Measurements from ENCODE around the gene TRIM60.
"Not testable (repeated sequence)": the region's sequence is repeated elsewhere in the genome, so short reads cannot be mapped to it uniquely, and the experiment has no call there.

TRIM60 gene

DNA sequence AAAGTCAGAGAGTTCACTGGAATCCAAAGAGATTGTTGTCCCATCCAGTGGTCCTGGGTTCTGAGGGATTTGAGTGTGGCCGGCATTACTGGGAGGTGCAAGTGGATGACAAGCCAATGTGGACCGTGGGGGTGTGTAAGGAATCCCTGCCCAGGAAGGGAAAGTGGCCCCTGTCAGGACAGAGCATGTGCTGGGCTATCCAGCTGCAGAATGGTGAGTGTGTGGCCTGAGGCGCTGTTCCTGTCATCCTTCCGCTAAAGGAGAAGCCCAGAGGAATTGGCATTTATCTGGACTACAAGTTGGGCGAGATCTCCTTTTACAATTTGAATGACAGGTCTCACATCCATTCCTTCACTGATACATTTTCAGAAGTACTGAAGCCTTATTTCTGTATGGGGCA, 20.4 kb upstream of the TRIM60 start:
- DNase-seq = no peak
- H3K27ac Mint-ChIP-seq = no peak overlapping the region

DNA sequence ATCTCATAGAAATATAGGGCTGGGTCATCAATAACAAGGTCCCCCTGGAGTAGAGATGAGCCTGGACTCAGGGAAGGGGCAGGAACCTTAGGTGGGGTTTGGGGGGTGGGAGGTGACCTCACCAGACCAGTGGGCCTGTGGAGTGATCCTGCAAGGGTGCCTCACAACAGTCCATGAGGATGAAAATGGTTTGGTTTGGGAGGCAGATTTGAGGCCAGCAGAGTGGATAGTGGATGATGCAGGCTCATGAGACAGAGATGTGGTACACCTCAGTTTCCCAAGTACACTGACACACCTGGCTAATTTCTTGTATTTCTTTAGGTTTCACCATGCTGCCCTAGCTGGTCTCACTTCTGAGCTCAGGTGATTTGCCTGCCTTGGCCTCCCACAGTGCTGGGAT, 18.1 kb upstream of the TRIM60 start:
- Mint-ChIP-seq H3K27me3 (ENCODE audit: low read depth, poor library complexity) (peaks cover 10% of the 10 kb centered on the region), H3K4me1 (peaks cover 8% of the 10 kb centered on the region), H3K27ac (no peak overlapping the region), H3K9me3 (no peaks in the 10 kb centered on the region), H3K36me3 (ENCODE audit: low read depth) (no peaks in the 10 kb centered on the region), H3K4me3 (no peak overlapping the region)
- TF ChIP-seq, protein P1, sequence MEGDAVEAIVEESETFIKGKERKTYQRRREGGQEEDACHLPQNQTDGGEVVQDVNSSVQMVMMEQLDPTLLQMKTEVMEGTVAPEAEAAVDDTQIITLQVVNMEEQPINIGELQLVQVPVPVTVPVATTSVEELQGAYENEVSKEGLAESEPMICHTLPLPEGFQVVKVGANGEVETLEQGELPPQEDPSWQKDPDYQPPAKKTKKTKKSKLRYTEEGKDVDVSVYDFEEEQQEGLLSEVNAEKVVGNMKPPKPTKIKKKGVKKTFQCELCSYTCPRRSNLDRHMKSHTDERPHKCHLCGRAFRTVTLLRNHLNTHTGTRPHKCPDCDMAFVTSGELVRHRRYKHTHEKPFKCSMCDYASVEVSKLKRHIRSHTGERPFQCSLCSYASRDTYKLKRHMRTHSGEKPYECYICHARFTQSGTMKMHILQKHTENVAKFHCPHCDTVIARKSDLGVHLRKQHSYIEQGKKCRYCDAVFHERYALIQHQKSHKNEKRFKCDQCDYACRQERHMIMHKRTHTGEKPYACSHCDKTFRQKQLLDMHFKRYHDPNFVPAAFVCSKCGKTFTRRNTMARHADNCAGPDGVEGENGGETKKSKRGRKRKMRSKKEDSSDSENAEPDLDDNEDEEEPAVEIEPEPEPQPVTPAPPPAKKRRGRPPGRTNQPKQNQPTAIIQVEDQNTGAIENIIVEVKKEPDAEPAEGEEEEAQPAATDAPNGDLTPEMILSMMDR (IDR thresholded peaks at IDR 0.05) = no peak
- no peak for DNase-seq

More for the DNA sequence above, 20.4 kb upstream of the TRIM60 start:
- TF ChIP-seq, protein P1 (IDR thresholded peaks at IDR 0.05) = no peak
- H3K9me3 Mint-ChIP-seq = no peaks in the 10 kb centered on the region
- H3K4me3 Mint-ChIP-seq = no peak overlapping the region
- H3K36me3 Mint-ChIP-seq (ENCODE audit: low read depth) = no peaks in the 10 kb centered on the region
- H3K27me3 Mint-ChIP-seq (ENCODE audit: low read depth, poor library complexity) = peaks cover 7% of the 10 kb centered on the region
- H3K4me1 Mint-ChIP-seq = peaks cover 29% of the 10 kb centered on the region

DNA sequence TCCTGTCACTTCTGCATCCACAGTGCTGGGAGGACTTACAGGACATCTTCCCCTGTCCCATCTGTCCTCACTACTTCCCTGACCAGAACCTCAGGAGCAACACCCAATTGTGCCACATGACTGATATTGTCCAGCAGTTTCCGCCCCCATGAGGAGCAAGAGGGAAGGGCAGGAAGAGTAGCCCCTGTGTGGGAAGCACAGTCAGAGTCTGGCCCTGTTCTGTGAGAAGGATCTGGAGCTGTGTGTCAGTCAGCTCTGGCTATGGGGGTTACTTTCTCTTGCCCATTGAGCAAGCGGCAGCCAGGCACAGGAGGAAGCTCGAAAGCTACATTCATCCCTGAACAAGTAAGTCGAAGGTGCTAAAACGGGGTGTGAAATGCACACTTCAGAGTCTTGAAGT, 14.8 kb upstream of the TRIM60 start:
- Mint-ChIP-seq H3K27ac (no peak overlapping the region), H3K36me3 (ENCODE audit: low read depth) (peaks cover 4% of the 10 kb centered on the region), H3K4me1 (no peaks in the 10 kb centered on the region), H3K27me3 (ENCODE audit: low read depth, poor library complexity) (peaks cover 3% of the 10 kb centered on the region), H3K4me3 (no peak overlapping the region), H3K9me3 (peaks cover 6% of the 10 kb centered on the region)
- peak; percentile 9 for DNase-seq
- TF ChIP-seq, protein P1 (IDR thresholded peaks at IDR 0.05) = peak; percentile 13

DNA sequence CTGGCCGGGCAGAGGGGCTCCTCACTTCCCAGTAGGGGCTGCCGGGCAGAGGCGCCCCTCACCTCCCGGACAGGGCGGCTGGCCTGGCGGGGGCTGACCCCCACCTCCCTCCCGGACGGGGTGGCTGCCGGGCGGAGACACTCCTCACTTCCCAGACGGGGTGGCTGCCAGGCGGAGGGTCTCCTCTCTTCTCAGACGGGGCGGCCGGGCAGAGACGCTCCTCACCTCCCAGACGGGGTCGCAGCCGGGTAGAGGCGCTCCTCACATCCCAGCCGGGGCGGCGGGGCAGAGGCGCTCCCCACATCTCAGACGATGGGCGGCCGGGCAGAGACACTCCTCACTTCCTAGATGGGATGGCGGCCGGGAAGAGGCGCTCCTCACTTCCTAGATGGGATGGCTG, 11.8 kb upstream of the TRIM60 start:
- not testable (repeated sequence) for H3K27me3 Mint-ChIP-seq (ENCODE audit: low read depth, poor library complexity); H3K36me3 Mint-ChIP-seq (ENCODE audit: low read depth); DNase-seq; H3K9me3 Mint-ChIP-seq; H3K27ac Mint-ChIP-seq; H3K4me1 Mint-ChIP-seq; H3K4me3 Mint-ChIP-seq

DNA sequence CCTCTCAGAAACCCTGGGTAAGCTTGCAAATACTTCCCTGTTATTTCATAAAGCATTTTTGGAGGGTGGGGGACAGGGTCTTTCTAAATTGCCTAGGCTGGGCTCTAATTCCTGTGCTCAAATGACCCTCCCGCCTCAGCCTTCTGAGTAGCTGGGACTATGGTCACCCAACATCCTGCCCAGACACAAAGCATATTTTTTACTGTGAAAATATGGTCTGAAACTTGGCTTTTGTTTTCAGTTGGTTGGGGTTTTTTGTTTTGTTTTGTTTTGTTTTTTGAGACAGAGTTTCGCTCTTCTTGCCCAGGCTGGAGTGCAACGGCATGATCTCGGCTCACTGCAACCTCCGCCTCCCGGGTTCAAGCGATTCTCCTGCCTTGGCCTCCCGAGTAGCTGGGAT, 6.0 kb upstream of the TRIM60 start:
- not testable (repeated sequence) for H3K27me3 Mint-ChIP-seq (ENCODE audit: low read depth, poor library complexity); H3K9me3 Mint-ChIP-seq; H3K4me3 Mint-ChIP-seq; H3K36me3 Mint-ChIP-seq (ENCODE audit: low read depth); H3K4me1 Mint-ChIP-seq; DNase-seq; H3K27ac Mint-ChIP-seq

DNA sequence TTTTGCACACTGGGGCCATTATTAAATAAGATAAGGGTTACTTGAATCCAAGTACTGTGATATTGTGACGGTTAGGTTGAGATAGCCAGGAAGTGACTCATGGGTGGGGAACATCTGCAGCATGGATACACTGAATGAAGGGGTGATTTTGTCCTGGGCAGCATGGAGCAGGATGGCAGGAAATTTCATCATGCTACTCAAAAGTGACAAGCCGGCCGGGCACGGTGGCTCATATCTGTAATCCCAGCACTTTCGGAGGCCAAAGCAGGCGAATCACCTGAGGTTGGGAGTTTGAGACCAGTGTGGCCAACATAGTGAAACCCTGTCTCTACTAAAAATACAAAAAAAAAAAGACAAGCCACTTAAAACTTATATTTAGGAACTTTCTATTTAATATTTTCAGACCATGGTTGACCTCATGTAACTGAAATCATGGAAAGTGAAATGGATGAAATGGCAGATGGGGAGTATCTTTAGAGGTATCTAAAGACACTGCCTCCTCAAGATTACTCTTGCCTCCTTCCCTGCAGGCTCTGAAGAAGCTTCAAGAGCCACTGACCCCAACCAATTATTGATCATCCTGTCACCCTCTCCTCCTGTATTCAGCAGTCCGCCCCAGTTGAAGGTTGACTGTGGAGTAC, 3.9 kb upstream of the TRIM60 start:
- no peak for DNase-seq
- Mint-ChIP-seq H3K9me3 (peaks cover 8% of the 10 kb centered on the region), H3K27ac (peak overlapping the region; percentile 20), H3K4me3 (no peak overlapping the region), H3K27me3 (ENCODE audit: low read depth, poor library complexity) (no peaks in the 10 kb centered on the region), H3K4me1 (no peaks in the 10 kb centered on the region), H3K36me3 (ENCODE audit: low read depth) (no peaks in the 10 kb centered on the region)
- TF ChIP-seq, protein P1 (IDR thresholded peaks at IDR 0.05) = no peak

DNA sequence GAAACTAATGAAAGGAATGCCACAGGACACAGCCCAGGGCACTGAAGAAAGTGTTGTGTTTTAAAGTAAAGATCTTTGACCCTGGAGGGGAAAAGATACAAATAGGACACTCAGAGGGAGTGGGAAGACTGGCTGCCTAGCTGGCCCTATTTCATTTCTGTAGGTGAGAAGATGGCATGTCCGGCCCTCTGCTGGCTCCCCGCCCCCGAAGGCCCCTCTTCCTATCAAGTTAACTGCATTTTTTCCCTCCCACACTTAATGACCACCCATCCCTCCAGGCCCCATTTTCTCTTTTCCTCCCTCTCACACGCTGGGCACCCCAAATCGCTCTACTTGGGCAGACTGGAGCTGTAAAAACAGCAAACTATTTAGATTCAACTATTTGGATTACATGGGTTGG, 16.4 kb downstream of the TRIM60 start:
- no peaks in the 10 kb centered on the region for H3K9me3 Mint-ChIP-seq
- peaks cover 4% of the 10 kb centered on the region for H3K27me3 Mint-ChIP-seq (ENCODE audit: low read depth, poor library complexity)

More for the DNA sequence above, 16.4 kb downstream of the TRIM60 start:
- Mint-ChIP-seq H3K4me3 (no peak overlapping the region), H3K36me3 (ENCODE audit: low read depth) (no peaks in the 10 kb centered on the region), H3K4me1 (peaks cover 14% of the 10 kb centered on the region), H3K27ac (peak overlapping the region; percentile 87)
- TF ChIP-seq, protein P1 (IDR thresholded peaks at IDR 0.05) = no peak
- peak; percentile 6 for DNase-seq
